Measurements from ENCODE around the gene ARHGEF37.
"Not testable (repeated sequence)": the region's sequence is repeated elsewhere in the genome, so short reads cannot be mapped to it uniquely, and the experiment has no call there.

Gene ARHGEF37

GRCh38 chr5:149593370-149593769, 12.1 kb downstream of the ARHGEF37 start:
- no peak for TF ChIP-seq CTCF (IDR thresholded peaks at IDR 0.05; ENCODE audit: low read depth, low read length)
- H3K4me3 ChIP-seq (ENCODE audit: low read depth, low read length): no peak overlapping the region

GRCh38 chr5:149594206-149594895, 13.1 kb downstream of the ARHGEF37 start:
- TF ChIP-seq CTCF (IDR thresholded peaks at IDR 0.05; ENCODE audit: low read depth, low read length): no peak
- no peak overlapping the region for H3K4me3 ChIP-seq (ENCODE audit: low read depth, low read length)

GRCh38 chr5:149595105-149595504, 13.8 kb downstream of the ARHGEF37 start:
- not testable (repeated sequence) for H3K4me3 ChIP-seq (ENCODE audit: low read depth, low read length)

- no peak for TF ChIP-seq CTCF (IDR thresholded peaks at IDR 0.05; ENCODE audit: low read depth, low read length)
- H3K4me3 ChIP-seq (ENCODE audit: low read depth, low read length): no peak overlapping the region
Observed at GRCh38 chr5:149596712-149597111, 15.4 kb downstream of the ARHGEF37 start.

- no peak for TF ChIP-seq CTCF (IDR thresholded peaks at IDR 0.05; ENCODE audit: low read depth, low read length)
- no peak overlapping the region for H3K4me3 ChIP-seq (ENCODE audit: low read depth, low read length)
Observed at GRCh38 chr5:149597618-149598017, 16.3 kb downstream of the ARHGEF37 start.

GRCh38 chr5:149598234-149598633, 16.9 kb downstream of the ARHGEF37 start:
- H3K4me3 ChIP-seq (ENCODE audit: low read depth, low read length): not testable (repeated sequence)

GRCh38 chr5:149598966-149599365, 17.7 kb downstream of the ARHGEF37 start:
- no peak for TF ChIP-seq CTCF (IDR thresholded peaks at IDR 0.05; ENCODE audit: low read depth, low read length)
- H3K4me3 ChIP-seq (ENCODE audit: low read depth, low read length): no peak overlapping the region

- H3K4me3 ChIP-seq (ENCODE audit: low read depth, low read length): no peak overlapping the region
- TF ChIP-seq CTCF (IDR thresholded peaks at IDR 0.05; ENCODE audit: low read depth, low read length): no peak
Observed at GRCh38 chr5:149599375-149599774, 18.1 kb downstream of the ARHGEF37 start.
